MCF 10A (cell line): Measurements from ENCODE around the gene PLEKHG3. TPM values are rescaled to one million over a fixed set of nuclear protein-coding genes. Genes with fewer than 3 reads are reported as not detected.

Experiments used
- BruUV-seq: library from RNA; stranded (reverse); fragments of 400-500 nt; replicated peaks from 2 replicates; lab custom pipeline; 2021; lab: Mats Ljungman, UMichigan
- CTCF ChIA-PET: fragments of 300-600 bp; sonication (Branson Sonifier 250); formaldehyde crosslinking; extraction: SDS; loops from one replicate; lab custom pipeline; 2021; ENCODE audit warnings: antibody characterized with exemption, inconsistent platforms; lab: Yijun Ruan, JAX
- POLR2A ChIA-PET: fragments of 300-600, 350-650 bp; sonication (Branson Sonifier 250); formaldehyde crosslinking; extraction: SDS; loops from one replicate; lab custom pipeline; 2020; ENCODE audit warnings: antibody characterized with exemption, inconsistent platforms; lab: Yijun Ruan, JAX
- DNase-seq: peaks from one replicate; pipeline ENCODE4 v3.0.0-alpha.2; 2018; ENCODE audit not compliant: unreplicated experiment
- H3K27ac Mint-ChIP-seq: one replicate; pipeline ENCODE4 v1.8.0; 2022; ENCODE audit warnings: mild to moderate bottlenecking, low read depth, mixed read lengths; ENCODE audit not compliant: unreplicated experiment
- H3K27me3 Mint-ChIP-seq: one replicate; pipeline ENCODE4 v1.8.0; 2022; ENCODE audit warnings: mixed read lengths; ENCODE audit not compliant: insufficient read depth, unreplicated experiment
- H3K36me3 Mint-ChIP-seq: one replicate; pipeline ENCODE4 v1.8.0; 2022; ENCODE audit warnings: mild to moderate bottlenecking, moderate library complexity, mixed read lengths; ENCODE audit not compliant: insufficient read depth, unreplicated experiment
- H3K4me1 Mint-ChIP-seq: one replicate; pipeline ENCODE4 v1.8.0; 2022; ENCODE audit warnings: mixed read lengths; ENCODE audit not compliant: insufficient read depth, unreplicated experiment
- H3K4me3 Mint-ChIP-seq: one replicate; pipeline ENCODE4 v1.8.0; 2022; ENCODE audit warnings: mild to moderate bottlenecking, moderate library complexity, mixed read lengths; ENCODE audit not compliant: unreplicated experiment
- H3K9me3 Mint-ChIP-seq: one replicate; pipeline ENCODE4 v1.8.0; 2022; ENCODE audit warnings: mixed read lengths; ENCODE audit not compliant: unreplicated experiment
- CTCF ChIP-seq: fragments of 200-600 bp; IDR thresholded peaks from one replicate; pipeline ENCODE4 v1.8.0; 2022; ENCODE audit warnings: antibody characterized with exemption, mild to moderate bottlenecking; ENCODE audit not compliant: unreplicated experiment
- intact Hi-C: fragments of 100-400 bp; cut with micrococcal nuclease; formaldehyde crosslinking; loops from 2 replicates; pipeline ENCODE4 v1.14.1; 2022
- total RNA-seq: library from RNA; stranded (reverse); gene quantifications from 2 replicates; pipeline ENCODE4 v1.2.3, GENCODE V29; 2022

Gene PLEKHG3
- total RNA-seq, 1 experiment from 2014 or later = 72.8 TPM

GRCh38 chr14:64786296-64787149 lies 82.3 kb downstream of the PLEKHG3 start:
- Mint-ChIP-seq H3K9me3 (no peaks in the 10 kb centered on the region), H3K27me3 (no peaks in the 10 kb centered on the region), H3K4me1 (peaks cover 24% of the 10 kb centered on the region), H3K36me3 (no peaks in the 10 kb centered on the region), H3K27ac (no peak overlapping the region), H3K4me3 (no peak overlapping the region)
- POLR2A ChIA-PET = no interaction called here
- DNase-seq = peak; percentile 30
- BruUV-seq = no TSS peak
- CTCF ChIA-PET = interaction anchor here (0.6 to 1.2 kb wide), 7 partner anchors 14 to 482 kb away, joined by 3 to 5 read pairs (median 3); no protein-coding TSS in a partner anchor
- no peak for TF ChIP-seq CTCF
- intact Hi-C loops = no loop called here

DNA sequence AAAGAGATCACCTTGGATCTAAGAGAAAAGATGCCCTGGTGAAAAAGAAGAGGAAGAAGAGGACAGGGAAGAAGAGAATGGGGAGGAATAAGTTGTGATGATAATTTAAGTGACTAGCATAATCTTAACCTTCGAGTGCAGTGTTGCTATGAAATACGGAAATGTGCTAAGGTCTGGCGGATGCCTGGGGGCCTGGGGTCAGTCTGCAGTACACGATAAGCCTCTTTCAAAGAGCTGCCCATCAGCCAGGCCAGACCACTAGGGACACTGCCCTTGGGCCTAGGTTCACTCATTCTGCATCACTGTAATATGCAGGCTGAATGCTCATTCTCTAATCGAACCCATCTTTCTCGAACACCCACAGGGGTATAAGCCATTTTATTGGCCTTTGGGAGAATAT lies 83.4 kb downstream of the PLEKHG3 start:
- no TSS peak for BruUV-seq
- POLR2A ChIA-PET = no interaction called here

DNA sequence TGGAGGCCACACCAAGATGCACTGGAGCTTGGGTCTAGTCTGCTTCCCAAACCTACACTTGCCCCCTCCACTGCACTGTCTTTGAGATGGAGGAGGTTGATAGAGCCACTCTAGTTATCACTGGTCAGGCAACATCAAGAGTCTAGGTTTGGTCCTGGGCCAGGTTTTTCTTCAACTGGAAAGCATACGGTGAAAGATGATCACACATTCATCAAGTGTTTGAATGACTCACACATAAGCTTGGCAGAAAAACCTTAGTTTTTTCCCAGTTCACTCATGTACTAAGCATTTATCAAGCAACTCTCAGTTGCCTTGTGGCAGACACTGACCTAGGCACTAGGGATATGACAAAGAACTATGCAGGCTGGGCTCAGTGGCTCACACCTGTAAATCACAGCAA lies 84.5 kb downstream of the PLEKHG3 start:
- ChIA-PET CTCF (interaction anchor here (1.0 to 2.4 kb wide), 3 partner anchors 9 to 103 kb away, joined by 3 to 12 read pairs (median 4); no protein-coding TSS in a partner anchor), POLR2A (interaction anchor here (0.9 kb wide), 1 partner anchor 15 kb away, joined by 4 read pairs; no protein-coding TSS in a partner anchor)
- no peak for TF ChIP-seq CTCF
- BruUV-seq = no TSS peak
- intact Hi-C loops = no loop called here
- H3K27ac Mint-ChIP-seq = no peak overlapping the region
- no peaks in the 10 kb centered on the region for H3K9me3 Mint-ChIP-seq
- H3K36me3 Mint-ChIP-seq = no peaks in the 10 kb centered on the region
- DNase-seq = peak; percentile 95
- H3K4me3 Mint-ChIP-seq = no peak overlapping the region
- H3K27me3 Mint-ChIP-seq = no peaks in the 10 kb centered on the region
- H3K4me1 Mint-ChIP-seq = peaks cover 24% of the 10 kb centered on the region

More for the DNA sequence above, 83.4 kb downstream of the PLEKHG3 start:
- peaks cover 24% of the 10 kb centered on the region for H3K4me1 Mint-ChIP-seq
- no peaks in the 10 kb centered on the region for H3K9me3 Mint-ChIP-seq
- CTCF ChIA-PET = interaction anchor here (0.6 to 1.0 kb wide), 4 partner anchors 23 to 92 kb away, joined by 3 read pairs; no protein-coding TSS in a partner anchor
- no peak overlapping the region for H3K27ac Mint-ChIP-seq
- intact Hi-C loops = no loop called here
- H3K27me3 Mint-ChIP-seq = no peaks in the 10 kb centered on the region
- H3K4me3 Mint-ChIP-seq = no peak overlapping the region
- no peak for DNase-seq
- H3K36me3 Mint-ChIP-seq = no peaks in the 10 kb centered on the region
- no peak for TF ChIP-seq CTCF

DNA sequence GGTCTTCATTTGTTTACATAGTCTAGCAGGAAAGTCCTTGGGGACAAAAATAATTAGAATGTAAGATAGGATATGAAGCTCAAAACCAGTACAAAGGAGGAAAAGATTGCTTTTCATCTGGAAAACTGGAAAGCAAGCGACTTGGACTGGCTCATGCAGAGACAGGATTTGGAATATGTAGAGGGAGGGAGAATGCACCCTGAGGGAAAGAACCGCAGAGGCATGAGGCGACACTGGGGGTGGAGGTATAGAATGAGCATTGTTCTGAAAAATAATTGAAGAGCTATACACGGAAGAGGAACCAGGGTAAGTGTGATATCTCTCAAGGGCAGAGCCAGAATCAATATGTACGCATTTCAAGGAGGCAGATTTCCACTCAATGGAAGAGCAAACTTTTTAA lies 85.5 kb downstream of the PLEKHG3 start:
- H3K36me3 Mint-ChIP-seq = no peaks in the 10 kb centered on the region
- POLR2A ChIA-PET = interaction anchor here (1.0 to 1.5 kb wide), 2 partner anchors 9 to 76 kb away, joined by 3 to 4 read pairs; no protein-coding TSS in a partner anchor

More for the DNA sequence above, 85.5 kb downstream of the PLEKHG3 start:
- DNase-seq = no peak
- Mint-ChIP-seq H3K9me3 (no peaks in the 10 kb centered on the region), H3K27me3 (no peaks in the 10 kb centered on the region), H3K4me3 (no peak overlapping the region), H3K4me1 (peaks cover 24% of the 10 kb centered on the region), H3K27ac (no peak overlapping the region)
- BruUV-seq = no TSS peak
- no peak for TF ChIP-seq CTCF
- CTCF ChIA-PET = interaction anchor here (0.7 to 2.4 kb wide), 6 partner anchors 8 to 117 kb away, joined by 3 to 12 read pairs (median 4); no protein-coding TSS in a partner anchor
- intact Hi-C loops = no loop called here
